ENCODE results near the gene AS3MT.

The AS3MT gene

GRCh38 chr10:102831322-102832071, 37.8 kb upstream of the AS3MT start:
- no peak for TF ChIP-seq EZH2phosphoT487 (IDR thresholded peaks at IDR 0.05; ENCODE audit: low read length)
- no peak for TF ChIP-seq CTCF (IDR thresholded peaks at IDR 0.05; ENCODE audit: low read length)
- no peak for TF ChIP-seq EZH2 (optimal IDR thresholded peaks at IDR 0.05; ENCODE audit: low read depth, low read length)
- Histone ChIP-seq H3K36me3 (replicated peaks; ENCODE audit: insufficient read depth, low read length) (no peaks in the 10 kb centered on the region), H3K9ac (ENCODE audit: low read length) (no peak overlapping the region), H4K20me1 (ENCODE audit: insufficient read depth, low read length) (no peaks in the 10 kb centered on the region), H3K4me1 (ENCODE audit: low read length) (no peaks in the 10 kb centered on the region), H2AFZ (ENCODE audit: low read length) (no peak overlapping the region), H3K9me3 (replicated peaks; ENCODE audit: insufficient read depth, low read length) (no peaks in the 10 kb centered on the region), H3K4me2 (ENCODE audit: low read depth, low read length) (no peak overlapping the region), H3K4me3 (ENCODE audit: low read length) (no peak overlapping the region), H3F3A (ENCODE audit: insufficient read depth, low read length) (no peaks in the 10 kb centered on the region), H3K27ac (ENCODE audit: low read length) (no peak overlapping the region), H3K27me3 (replicated peaks; ENCODE audit: insufficient read depth, low read length) (no peaks in the 10 kb centered on the region), H3K79me2 (ENCODE audit: low read length) (no peaks in the 10 kb centered on the region), H3K9me2 (replicated peaks; ENCODE audit: insufficient read depth, low read length) (no peaks in the 10 kb centered on the region)
- DNase-seq = no peak

GRCh38 chr10:102832248-102832647, 37.0 kb upstream of the AS3MT start:
- H4K20me1 ChIP-seq (ENCODE audit: insufficient read depth, low read length) = no peaks in the 10 kb centered on the region
- H3K9ac ChIP-seq (ENCODE audit: low read length) = no peak overlapping the region
- no peak overlapping the region for H2AFZ ChIP-seq (ENCODE audit: low read length)
- H3K4me1 ChIP-seq (ENCODE audit: low read length) = no peaks in the 10 kb centered on the region
- no peak for TF ChIP-seq EZH2phosphoT487 (IDR thresholded peaks at IDR 0.05; ENCODE audit: low read length)
- TF ChIP-seq EZH2 (optimal IDR thresholded peaks at IDR 0.05; ENCODE audit: low read depth, low read length) = no peak
- TF ChIP-seq CTCF (IDR thresholded peaks at IDR 0.05; ENCODE audit: low read length) = no peak
- H3K27me3 ChIP-seq (replicated peaks; ENCODE audit: insufficient read depth, low read length) = no peaks in the 10 kb centered on the region
- no peak for DNase-seq
- H3F3A ChIP-seq (ENCODE audit: insufficient read depth, low read length) = no peaks in the 10 kb centered on the region
- no peaks in the 10 kb centered on the region for H3K9me3 ChIP-seq (replicated peaks; ENCODE audit: insufficient read depth, low read length)
- no peaks in the 10 kb centered on the region for H3K9me2 ChIP-seq (replicated peaks; ENCODE audit: insufficient read depth, low read length)
- H3K36me3 ChIP-seq (replicated peaks; ENCODE audit: insufficient read depth, low read length) = no peaks in the 10 kb centered on the region
- no peaks in the 10 kb centered on the region for H3K79me2 ChIP-seq (ENCODE audit: low read length)
- H3K4me3 ChIP-seq (ENCODE audit: low read length) = no peak overlapping the region
- H3K4me2 ChIP-seq (ENCODE audit: low read depth, low read length) = no peak overlapping the region
- H3K27ac ChIP-seq (ENCODE audit: low read length) = no peak overlapping the region

- DNase-seq = no peak
- H3K9ac ChIP-seq (ENCODE audit: low read length) = no peak overlapping the region
Measured at GRCh38 chr10:102832987-102833386, 36.3 kb upstream of the AS3MT start.

More at GRCh38 chr10:102832987-102833386, 36.3 kb upstream of the AS3MT start:
- no peaks in the 10 kb centered on the region for H4K20me1 ChIP-seq (ENCODE audit: insufficient read depth, low read length)
- no peak for TF ChIP-seq EZH2 (optimal IDR thresholded peaks at IDR 0.05; ENCODE audit: low read depth, low read length)
- TF ChIP-seq EZH2phosphoT487 (IDR thresholded peaks at IDR 0.05; ENCODE audit: low read length) = no peak
- TF ChIP-seq CTCF (IDR thresholded peaks at IDR 0.05; ENCODE audit: low read length) = no peak
- no peak overlapping the region for H3K4me3 ChIP-seq (ENCODE audit: low read length)
- H3K9me3 ChIP-seq (replicated peaks; ENCODE audit: insufficient read depth, low read length) = no peaks in the 10 kb centered on the region
- H2AFZ ChIP-seq (ENCODE audit: low read length) = no peak overlapping the region
- no peaks in the 10 kb centered on the region for H3F3A ChIP-seq (ENCODE audit: insufficient read depth, low read length)
- no peaks in the 10 kb centered on the region for H3K79me2 ChIP-seq (ENCODE audit: low read length)
- H3K9me2 ChIP-seq (replicated peaks; ENCODE audit: insufficient read depth, low read length) = no peaks in the 10 kb centered on the region
- H3K4me1 ChIP-seq (ENCODE audit: low read length) = no peaks in the 10 kb centered on the region
- H3K27ac ChIP-seq (ENCODE audit: low read length) = no peak overlapping the region
- no peaks in the 10 kb centered on the region for H3K36me3 ChIP-seq (replicated peaks; ENCODE audit: insufficient read depth, low read length)
- no peaks in the 10 kb centered on the region for H3K27me3 ChIP-seq (replicated peaks; ENCODE audit: insufficient read depth, low read length)
- H3K4me2 ChIP-seq (ENCODE audit: low read depth, low read length) = no peak overlapping the region

Data from MM.1S (cell line).